Right kidney (tissue), 1 donor: ENCODE results near the gene NCKAP5.

ENCODE experiments used
- DNase-seq: peaks from one replicate; pipeline ENCODE4 v3.0.0-alpha.2; 2016

Gene NCKAP5

DNA sequence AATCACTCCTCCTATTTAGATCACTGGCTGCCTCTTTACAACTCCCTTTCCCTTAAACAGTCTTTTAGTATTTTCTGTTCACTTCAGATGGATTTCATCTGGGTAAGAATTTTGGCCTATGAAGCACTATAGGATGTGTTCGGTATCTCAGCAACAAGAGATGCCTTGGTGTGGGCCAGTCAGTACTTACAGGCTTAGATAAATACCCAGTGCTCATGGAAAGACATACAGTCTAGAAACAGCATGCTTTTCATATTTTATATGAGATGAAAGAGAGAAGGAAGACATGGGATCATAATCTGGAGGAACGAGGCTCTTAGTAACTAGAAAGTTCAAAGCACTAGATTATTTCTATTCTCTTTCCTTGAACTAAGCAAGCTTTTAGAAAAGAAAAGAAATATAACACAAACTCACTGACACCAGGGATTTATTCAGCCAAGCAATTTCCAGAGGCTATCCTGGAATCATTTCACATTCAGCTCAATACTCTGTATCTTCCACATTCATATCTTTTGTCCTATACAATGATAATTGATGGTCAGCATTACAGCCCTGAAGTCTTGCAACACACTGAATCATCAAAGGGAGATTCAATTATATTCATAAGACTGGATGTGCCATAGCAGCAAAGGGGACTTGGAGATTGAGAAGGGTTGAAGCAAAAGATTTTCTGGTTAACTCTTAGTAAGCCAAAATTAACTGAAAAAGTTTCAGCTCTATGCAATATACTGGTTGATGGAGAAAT lies 489.4 kb downstream of the NCKAP5 start:
- DNase-seq: no peak

DNA sequence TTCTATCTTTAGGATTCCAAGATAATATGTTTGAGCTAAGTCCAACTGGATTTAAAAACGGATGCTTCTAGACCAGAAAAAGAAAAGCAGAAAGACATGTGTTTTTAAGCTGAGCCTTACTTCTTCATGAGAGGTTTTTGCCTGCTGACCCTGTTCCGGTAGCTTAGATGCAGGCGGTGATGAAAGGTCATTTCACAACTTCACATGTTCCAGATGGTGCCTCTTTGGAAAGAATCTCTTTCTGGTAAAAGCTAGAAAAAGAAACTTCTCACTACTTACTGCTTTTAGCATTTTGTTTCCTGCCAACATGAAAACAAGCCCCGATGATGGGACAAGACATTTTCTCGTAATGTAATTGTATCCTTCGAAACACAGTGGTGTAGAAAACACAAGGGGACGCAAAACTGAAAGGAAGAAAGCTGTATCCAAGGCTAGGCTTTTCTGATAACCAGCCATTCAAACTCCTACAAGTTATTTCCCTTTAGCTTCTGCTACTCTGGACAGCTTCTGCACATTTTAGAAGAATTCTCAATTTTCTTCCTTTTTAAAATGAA lies 490.9 kb downstream of the NCKAP5 start:
- DNase-seq: no peak

DNA sequence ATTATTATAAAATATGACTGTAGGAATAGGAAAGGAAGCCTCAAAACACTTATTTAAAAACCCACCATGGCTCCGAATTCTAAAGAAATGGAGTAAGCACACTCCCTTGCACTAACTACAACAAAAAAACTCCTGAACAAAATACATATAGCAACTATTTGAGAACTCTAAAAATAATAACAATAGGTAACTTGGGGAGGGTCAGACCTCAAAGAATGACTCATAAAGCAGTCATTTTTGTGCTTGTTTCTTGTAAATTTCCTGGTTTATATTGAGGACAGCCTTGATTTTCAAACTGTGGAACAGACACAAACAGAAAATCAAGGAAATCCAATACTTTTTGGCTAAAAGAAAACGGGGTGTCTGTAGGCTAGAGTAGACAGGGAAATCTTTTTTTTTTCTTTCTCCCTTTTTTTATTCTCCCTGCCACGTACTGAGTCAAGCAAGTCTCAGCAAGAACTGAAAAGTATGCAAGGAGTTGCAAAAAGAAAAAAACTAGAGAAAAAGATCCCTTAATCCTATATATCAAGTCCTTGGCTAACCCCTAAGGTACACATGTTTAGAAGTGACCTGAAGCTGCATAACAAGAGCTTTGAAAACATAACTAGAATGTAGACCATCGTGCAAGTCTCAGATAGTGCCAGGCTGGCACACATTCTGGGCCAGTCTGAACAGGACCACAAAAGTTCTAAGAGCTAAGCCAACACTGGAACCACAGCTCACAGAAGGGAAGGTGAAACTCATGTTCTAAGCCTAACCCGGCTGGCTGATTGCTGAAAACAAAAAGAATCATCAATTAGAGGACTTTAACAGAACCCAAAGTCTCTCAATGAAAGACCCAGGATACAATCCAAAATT lies 495.2 kb downstream of the NCKAP5 start:
- no peak for DNase-seq

DNA sequence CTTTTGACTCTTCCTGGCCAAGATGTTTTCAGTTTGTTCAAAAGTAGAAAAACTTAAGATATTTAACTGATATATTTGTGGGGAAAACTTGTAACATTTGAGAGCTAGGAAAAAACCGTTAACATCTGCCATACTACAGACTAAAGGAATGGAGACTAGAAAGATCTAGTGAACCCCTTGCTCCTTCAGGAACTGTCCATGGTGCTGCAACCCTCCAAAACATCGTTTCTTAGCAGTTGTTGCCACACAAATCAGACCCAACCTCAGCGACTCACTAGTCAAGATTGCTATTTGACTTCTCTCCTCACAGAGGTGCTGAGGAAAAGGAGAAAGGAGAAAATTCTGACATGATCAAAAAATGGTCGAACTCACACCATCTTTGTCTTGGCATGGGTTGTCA lies 504.5 kb downstream of the NCKAP5 start:
- DNase-seq: no peak

DNA sequence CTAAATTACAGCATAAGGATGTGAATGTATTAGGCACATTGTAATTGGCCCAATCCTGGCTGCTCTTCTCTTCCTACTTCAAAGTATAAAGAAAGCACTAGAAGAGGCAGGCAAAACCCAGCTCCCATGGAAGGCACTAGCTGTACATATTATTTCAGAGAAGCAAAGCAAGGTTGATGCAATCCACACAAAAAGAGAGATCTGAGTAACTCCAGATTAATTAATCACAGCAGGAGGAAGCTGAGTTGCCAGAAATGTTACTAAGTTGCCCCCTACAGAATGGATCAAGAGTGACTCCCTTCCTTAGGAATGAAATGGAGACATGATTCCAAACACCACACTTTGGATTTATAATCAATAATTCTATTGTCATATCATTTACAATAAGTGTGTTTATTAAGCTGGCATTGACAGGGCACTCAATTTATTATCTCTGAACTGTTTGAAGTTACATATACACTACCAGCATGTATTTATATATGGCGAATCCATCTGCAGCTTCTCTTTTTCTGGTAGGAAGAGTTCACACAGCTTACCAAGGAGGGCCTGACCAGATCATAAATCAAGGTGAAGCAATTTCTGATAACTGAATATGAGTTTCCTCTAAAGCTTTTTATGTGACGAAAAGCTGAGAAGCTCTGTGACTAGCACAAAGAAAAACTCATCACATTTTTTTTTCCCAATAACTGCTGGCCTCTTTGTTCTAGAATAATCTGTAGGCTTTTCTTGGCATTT lies 505.2 kb downstream of the NCKAP5 start:
- DNase-seq: no peak

DNA sequence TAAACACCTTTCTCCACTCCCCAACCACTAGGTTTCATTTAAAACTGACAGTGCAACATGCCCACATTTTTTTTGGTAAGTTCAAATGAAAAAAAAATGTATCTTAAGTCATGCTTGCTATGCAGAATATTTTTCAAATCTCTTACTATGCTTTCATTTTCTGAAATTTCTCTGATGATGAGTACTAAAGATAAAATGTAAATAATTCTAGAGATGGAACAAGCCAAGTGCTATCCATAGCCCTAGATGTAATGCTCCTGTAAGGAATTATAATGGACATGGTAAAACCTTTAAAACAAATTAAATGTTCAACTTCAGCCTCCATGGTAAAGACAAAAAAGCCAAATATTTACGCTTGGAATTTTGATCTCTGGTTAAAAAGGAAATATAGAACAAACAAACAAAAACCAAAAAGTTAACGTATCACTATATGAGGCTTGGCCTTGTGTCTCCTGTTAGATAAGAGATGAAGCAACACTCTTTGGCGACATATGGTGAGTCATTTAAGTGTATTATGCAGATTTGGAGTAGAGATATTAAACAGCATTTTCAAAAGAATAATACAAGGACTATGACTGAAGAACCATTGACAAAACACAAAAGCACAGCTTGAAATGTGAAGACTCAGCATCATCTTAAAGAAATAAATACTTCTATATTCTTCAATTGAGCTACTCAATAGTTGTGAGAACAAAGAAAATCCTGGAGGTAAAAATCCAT lies 506.2 kb downstream of the NCKAP5 start:
- no peak for DNase-seq

DNA sequence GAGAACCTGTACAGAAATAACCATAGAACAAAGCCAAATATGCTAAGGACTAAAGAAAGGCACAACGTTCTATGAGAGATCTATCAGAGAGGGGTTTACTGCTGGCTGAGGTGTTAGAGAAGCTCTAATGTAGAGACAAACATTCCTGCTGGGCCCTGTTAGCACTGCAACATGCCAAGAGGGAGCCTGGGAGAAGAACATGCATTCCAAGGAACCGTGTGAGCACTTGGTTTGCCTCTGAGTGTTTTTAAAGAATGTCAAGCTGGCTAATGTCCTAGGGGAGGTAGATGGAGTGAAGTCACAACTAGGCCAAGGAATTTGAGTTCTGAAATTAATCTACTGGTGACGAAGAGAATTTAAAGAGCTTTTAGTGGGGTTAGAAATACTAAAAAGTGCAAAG lies 514.0 kb downstream of the NCKAP5 start:
- no peak for DNase-seq

DNA sequence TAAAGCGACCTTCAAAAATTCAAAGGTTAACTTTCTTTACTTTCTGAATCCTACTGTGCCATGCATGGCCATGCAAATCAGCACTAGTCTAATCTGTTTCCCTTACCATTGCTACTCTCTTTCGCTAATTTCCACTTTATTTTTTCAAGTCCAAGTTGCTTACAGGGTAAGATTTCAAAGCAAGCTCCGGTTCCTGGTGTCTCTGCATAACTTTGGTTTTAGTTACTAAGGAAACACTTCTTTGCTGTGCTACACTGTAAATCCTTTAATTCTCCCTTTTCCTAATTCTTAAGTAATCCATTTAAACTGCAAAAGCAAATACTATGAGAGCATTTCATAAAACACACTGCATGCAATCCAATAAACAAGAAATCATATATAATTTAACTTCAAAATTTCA lies 514.7 kb downstream of the NCKAP5 start:
- no peak for DNase-seq

DNA sequence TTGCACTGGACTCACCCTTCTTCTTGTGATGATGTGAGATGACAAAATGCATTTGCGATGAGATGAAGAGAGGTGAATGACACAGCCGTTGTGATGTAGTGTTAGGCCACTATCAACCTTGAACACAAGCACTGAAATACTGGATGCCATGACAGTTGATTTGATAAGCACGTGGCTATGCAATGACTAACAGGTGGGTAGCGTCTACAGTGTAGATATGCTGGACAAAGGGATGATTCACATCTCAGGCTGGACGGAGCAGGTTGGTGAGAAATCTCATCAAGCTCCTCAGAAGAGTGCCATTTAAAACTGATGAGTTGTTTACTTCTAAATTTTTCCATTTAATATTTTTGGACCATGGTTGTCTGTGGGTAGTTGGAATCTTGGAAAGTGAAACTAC lies 522.5 kb downstream of the NCKAP5 start:
- no peak for DNase-seq

DNA sequence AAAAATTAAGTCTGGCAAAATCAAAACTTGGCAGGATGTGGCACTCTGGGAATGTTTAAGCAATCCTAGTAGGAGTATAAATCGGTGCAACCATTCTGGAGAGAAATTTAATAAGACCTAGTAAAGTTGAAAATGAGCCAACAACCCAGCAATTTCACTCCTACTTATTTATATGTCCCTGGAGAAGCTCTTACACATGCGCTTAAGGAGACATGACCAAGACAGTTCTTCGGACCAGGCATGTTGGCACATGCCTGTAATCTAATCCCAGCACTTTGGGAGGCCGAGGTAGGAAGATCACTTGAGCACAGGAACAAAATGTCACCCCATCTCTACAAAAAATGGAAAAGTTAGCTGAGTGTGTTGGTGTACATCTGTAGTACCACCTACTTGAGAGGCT lies 523.7 kb downstream of the NCKAP5 start:
- DNase-seq: no peak

DNA sequence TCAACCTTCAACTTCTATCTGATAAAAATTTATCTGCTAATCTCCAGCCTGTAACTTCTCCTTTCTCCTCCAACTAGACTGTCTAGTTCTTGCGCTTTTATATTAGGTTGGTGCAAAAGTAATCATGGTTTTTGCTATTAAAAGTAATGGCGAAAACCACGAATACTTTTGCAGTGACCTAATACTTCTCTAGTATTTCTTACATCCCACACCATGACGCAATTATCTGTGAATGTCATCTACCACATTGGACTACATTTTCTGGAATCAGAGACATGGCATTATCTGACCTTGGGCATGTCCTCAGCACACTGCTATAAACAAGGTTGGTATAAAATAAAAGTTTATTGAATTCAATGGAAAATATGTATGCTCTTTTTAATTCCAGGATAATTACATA lies 528.1 kb downstream of the NCKAP5 start:
- DNase-seq: no peak

DNA sequence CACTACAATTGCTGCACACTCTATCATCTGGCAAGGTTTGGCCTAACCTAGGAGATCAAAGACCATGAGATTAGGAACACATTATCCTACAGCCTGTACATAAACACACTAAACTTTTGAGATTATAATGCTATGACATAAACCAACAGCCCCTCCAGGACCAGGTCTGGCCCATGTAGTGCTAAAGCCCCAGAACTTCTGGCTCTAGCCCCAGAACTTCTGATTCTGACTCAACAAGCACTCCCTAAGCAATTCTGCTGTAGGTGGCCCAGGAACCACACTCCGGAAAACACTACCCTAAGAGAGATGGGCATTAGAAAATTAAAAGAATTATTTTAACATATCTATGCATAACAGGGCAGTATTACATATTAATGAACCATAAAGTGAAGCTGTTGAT lies 528.7 kb downstream of the NCKAP5 start:
- DNase-seq: no peak

DNA sequence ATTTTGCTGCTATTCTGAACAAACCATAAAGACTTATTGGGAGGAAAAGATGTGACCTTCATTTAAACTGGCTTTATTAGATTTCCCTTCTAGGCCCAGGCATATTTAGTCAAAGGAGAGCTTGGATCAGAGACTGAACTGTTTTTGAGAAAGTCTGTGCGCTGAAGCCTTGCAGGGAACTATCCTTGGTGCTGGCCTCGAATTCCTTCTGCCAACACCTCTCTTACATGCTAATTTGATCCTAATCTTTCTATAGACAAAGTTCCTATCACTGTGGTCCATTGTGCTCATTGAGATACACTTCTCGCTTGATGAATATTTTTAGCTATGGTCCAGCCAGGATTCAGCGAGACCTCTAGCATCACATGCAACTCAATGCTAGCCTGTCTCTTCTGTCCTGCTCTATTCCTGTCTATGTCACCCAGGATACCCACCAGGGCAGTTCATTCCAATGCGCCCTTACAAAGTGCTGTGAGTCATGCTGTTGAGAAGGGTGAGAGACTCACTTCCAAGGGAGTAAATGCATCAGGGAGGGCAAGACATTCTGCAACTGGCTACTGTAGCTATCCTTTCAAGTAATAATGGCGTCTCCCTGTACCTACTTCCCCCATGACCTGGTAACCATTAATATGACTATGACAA lies 541.6 kb downstream of the NCKAP5 start:
- peak; percentile 2 for DNase-seq

DNA sequence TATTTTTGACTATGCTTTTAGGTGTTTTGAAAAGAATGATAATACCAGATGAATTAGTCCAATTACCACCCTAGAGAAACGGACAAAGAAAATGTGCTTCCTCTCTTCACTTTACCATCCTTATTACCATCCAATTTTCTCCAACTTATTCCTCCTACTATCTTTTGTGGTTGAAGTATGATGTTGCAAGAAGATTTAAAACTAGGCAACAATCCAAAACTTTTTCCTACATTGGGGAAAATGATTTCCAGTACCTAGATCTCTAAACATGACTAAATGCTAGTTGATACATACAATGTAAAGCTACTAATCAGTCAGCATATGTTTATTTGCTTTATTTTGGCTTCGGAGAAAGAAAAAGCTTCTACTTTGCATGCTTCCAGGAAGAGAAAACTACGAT lies 543.3 kb downstream of the NCKAP5 start:
- DNase-seq: no peak

DNA sequence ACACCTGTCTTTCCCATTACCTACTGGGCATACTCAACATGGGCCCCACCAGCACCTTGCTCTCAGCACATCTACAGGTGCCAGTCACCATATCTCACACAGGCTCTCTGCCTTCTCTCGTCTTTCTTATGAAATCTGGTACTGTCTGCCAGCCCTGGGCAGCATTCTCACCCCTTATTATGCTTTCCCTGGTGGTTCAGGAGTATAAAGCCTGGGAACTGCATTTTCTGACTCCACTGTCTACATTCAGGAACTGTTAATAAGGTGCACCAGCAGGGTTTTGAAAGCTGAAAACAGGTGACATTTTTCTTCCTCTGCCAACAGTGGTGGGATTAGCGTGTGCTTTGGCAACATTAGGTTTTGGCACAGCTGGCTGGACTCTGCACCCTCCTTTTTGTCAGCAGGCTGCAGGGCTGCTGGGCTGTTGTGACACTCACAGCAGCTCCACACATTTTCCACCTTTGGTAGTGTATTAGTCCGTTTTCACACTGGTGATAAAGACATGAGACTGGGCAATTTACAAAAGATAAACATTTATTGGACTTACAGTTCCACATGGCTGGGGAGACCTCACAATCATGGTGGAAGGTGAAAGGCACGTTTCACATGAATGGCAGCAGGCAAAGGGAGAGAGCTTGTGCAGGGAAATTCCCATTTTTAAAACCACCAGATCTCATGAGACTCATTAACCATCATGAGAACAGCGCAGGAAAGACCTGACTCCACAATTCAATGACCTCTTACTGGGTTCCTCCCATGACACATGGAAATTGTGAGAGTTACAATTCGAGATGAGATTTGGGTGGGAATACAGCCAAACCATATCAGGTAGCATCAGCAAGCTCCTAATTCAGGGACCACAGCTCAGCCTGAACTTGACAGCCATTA lies 555.2 kb downstream of the NCKAP5 start:
- no peak for DNase-seq

DNA sequence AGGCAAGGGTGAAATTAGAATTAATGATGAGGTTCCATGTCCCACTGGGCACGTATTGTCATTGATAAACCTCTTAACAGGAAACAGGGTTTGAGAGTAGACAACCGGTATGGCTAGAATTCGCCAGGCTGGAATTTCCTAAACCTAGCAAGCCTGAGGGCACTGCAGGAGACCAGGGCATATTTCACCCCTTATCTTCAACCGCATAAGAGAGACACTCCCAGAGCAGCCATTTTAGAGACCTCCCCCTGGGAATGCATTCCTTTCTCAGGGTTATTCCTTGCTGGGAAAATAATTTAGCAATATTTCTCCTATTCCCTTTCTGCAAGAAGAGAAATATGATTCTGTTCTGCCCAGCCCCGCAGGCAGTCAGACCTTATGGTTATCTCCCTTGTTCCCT lies 563.6 kb downstream of the NCKAP5 start:
- DNase-seq: no peak

DNA sequence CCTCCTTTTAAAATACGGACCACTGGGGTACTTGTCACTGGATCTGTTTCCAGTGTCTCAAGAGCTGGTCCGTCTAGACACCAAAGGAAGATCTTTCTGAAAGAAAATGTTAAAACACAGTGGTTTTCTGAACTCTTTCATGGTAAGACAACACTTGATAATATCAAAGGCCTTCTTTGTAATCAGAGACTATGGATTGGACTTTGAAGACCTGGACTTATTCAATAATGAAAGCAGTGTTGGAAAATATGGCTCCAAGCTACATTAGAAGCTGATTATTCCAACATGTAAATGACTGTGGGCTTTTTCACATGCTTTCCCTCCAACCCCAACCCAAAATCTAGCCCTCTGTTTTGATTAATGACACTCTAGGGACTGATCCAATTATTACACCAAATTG lies 568.8 kb downstream of the NCKAP5 start:
- DNase-seq: no peak

DNA sequence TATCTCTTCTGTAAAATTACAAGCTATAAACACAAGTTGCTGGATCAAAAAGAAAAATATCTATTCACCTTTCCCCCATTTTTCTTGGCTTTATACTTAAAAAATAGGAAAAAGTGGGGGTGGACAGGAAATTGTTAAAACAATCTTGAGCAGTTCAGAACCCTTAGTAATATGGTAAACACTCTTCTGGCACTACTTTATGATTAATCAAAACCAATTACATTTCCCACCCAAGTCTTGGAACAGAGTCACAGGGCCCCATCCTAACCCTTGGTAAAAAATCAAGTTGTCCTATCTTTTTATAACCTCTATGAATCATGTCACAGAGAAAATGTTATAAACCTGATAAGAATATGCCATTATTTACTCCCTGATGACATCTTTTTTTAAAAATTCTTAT lies 570.0 kb downstream of the NCKAP5 start:
- DNase-seq: no peak

DNA sequence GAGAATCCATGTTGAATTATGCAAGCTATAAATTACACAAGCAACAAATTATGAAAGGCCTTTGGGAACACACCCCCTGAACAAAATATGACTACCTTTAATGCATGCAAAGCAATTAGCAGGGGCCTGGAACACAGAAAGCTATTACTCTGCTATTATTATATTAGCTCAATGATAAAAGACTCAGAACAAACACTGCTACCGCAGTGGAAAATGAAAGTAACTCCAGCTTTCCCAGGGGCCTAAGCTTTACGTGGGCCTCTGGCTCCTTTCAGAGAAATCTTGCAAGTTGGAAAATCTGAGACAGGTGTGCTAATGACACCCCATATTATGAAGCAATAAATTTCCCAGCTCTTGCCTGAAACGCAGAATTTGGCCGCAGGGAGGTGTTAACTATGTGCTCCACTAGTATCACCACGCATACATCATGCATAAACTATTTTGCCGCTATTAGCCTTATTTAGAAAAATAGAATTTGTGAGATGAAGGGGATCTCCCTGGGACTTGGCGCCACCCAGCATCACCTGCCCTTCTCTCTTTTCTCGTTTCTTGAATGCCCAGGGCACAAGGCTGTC lies 576.7 kb downstream of the NCKAP5 start:
- no peak for DNase-seq

DNA sequence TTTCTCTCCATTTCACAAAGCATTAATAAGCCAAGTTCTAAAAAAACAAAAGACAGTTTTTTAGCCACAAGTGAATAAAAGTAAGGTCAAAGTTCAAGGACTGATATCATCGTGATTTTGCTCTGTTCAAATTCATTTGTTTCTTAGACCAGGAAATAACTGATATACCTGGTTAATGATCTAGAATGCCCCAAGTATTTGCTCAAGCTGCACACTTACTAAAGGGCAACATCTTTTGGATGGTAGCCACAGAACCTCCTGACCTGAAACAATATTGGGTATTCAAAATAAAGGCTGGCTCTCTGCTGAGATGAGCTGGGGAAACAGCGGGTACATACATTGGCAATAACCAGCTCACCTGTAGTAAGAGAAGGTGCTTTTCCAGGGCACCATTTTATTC lies 583.5 kb downstream of the NCKAP5 start:
- DNase-seq: no peak
